Measurements from ENCODE around the gene MAPK6.

Gene MAPK6

GRCh38 chr15:52004806-52005205 is 14.2 kb upstream of the MAPK6 start:
- H3K27ac Mint-ChIP-seq, result peak overlapping the region; percentile 96
- peaks cover 2% of the 10 kb centered on the region for H3K9me3 Mint-ChIP-seq
- H3K36me3 Mint-ChIP-seq (ENCODE audit: low read depth), result no peaks in the 10 kb centered on the region
- H3K4me1 Mint-ChIP-seq (ENCODE audit: low read depth), result peaks cover 63% of the 10 kb centered on the region
- no peaks in the 10 kb centered on the region for H3K27me3 Mint-ChIP-seq
- no peak overlapping the region for H3K4me3 Mint-ChIP-seq
- DNase-seq, result no peak

- no peaks in the 10 kb centered on the region for H3K27me3 Mint-ChIP-seq
- no peak for DNase-seq
- peaks cover 74% of the 10 kb centered on the region for H3K4me1 Mint-ChIP-seq (ENCODE audit: low read depth)
- H3K27ac Mint-ChIP-seq, result peak overlapping the region; percentile 96
- peak overlapping the region; percentile 49 for H3K4me3 Mint-ChIP-seq
- H3K36me3 Mint-ChIP-seq (ENCODE audit: low read depth), result no peaks in the 10 kb centered on the region
- H3K9me3 Mint-ChIP-seq, result peaks cover 2% of the 10 kb centered on the region
These were observed 13.0 kb upstream of the MAPK6 start for GRCh38 chr15:52005748-52006701.

DNA sequence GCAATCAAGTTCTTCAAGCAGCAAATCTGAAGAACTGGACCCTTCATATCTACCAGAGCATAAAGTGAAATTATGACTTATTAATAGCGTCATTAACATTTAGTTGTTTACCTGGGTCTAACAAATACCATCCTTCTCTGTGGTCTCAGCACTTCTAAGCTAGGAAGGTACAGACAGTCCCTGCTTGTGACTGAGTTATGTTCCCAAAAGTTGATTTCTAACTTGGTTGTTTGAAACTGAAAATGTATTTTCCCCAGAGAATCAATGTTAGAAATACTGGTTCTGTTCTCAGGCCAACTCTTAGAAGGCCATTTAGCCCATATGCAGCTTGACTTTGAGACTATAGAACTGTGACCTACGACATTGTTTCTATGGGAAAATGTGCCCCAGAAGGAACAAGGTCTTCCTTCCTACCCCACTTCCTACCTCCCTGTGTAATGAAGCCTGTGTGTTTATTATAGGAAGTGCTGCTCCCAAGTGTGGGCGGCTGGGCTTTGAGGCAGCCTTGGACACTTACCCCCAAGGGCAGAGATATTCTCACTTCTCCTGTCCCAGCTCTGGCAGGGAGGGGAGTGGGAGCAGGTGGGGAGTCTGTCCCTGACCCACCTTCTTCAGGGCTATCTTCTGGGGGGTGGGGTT is 12.2 kb upstream of the MAPK6 start:
- Mint-ChIP-seq H3K27ac (peak overlapping the region; percentile 96), H3K4me3 (peak overlapping the region; percentile 12), H3K4me1 (ENCODE audit: low read depth) (peaks cover 82% of the 10 kb centered on the region), H3K27me3 (no peaks in the 10 kb centered on the region), H3K36me3 (ENCODE audit: low read depth) (no peaks in the 10 kb centered on the region), H3K9me3 (peaks cover 2% of the 10 kb centered on the region)
- no peak for DNase-seq

GRCh38 chr15:52008359-52008697 is 10.7 kb upstream of the MAPK6 start:
- Mint-ChIP-seq H3K9me3 (no peaks in the 10 kb centered on the region), H3K4me3 (no peak overlapping the region), H3K36me3 (ENCODE audit: low read depth) (no peaks in the 10 kb centered on the region), H3K4me1 (ENCODE audit: low read depth) (peaks cover 87% of the 10 kb centered on the region), H3K27ac (peak overlapping the region; percentile 89), H3K27me3 (no peaks in the 10 kb centered on the region)
- DNase-seq, result no peak

DNA sequence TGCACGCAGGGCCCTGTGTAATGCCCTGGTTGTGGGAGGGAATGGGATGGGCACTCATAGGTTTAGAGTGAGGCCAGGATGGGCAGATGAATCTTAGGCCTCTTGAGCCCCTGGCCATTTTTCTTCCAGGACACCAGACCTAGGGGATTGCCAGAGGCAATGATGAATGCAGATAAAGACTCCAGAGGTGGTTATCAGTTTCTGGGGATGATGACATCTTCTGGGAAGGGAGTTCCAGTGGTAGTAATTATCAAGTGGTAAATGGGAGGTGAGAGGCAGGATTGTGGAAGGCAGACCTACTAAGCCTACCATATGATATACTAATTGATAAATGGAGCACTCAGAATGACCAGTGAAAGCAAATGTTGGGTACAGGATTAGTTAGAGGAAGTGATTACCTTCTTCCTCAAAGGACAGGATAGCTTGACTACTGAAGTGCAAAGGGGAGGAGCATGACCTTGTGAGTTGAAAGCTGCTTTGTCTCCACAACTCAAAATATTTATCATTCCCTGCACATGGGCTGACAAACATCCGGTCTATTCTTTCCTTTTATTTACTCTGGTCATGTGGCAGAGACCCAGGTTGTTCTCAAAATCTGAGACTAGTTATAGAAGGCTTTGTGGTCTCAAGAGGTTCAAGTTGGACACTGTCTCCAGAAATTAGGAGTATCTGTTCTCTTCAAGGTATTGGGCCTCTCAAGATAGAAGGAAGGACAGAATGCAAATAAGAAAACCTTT is 10.2 kb upstream of the MAPK6 start:
- H3K27me3 Mint-ChIP-seq, result no peaks in the 10 kb centered on the region
- H3K9me3 Mint-ChIP-seq, result no peaks in the 10 kb centered on the region
- peak overlapping the region; percentile 89 for H3K27ac Mint-ChIP-seq
- DNase-seq, result no peak
- peaks cover 89% of the 10 kb centered on the region for H3K4me1 Mint-ChIP-seq (ENCODE audit: low read depth)
- H3K4me3 Mint-ChIP-seq, result no peak overlapping the region
- no peaks in the 10 kb centered on the region for H3K36me3 Mint-ChIP-seq (ENCODE audit: low read depth)

- Mint-ChIP-seq H3K27me3 (no peaks in the 10 kb centered on the region), H3K36me3 (ENCODE audit: low read depth) (no peaks in the 10 kb centered on the region), H3K9me3 (no peaks in the 10 kb centered on the region), H3K27ac (peak overlapping the region; percentile 85), H3K4me1 (ENCODE audit: low read depth) (peaks cover 73% of the 10 kb centered on the region), H3K4me3 (no peak overlapping the region)
- peak; percentile 56 for DNase-seq
These were observed 8.1 kb upstream of the MAPK6 start for GRCh38 chr15:52010633-52011595.

- Mint-ChIP-seq H3K36me3 (ENCODE audit: low read depth) (no peaks in the 10 kb centered on the region), H3K9me3 (no peaks in the 10 kb centered on the region), H3K4me1 (ENCODE audit: low read depth) (peaks cover 65% of the 10 kb centered on the region), H3K27me3 (no peaks in the 10 kb centered on the region), H3K27ac (peak overlapping the region; percentile 85), H3K4me3 (no peak overlapping the region)
- DNase-seq, result no peak
These were observed 7.3 kb upstream of the MAPK6 start for GRCh38 chr15:52011711-52012144.

GRCh38 chr15:52012210-52012609 is 6.8 kb upstream of the MAPK6 start:
- Mint-ChIP-seq H3K9me3 (no peaks in the 10 kb centered on the region), H3K36me3 (ENCODE audit: low read depth) (no peaks in the 10 kb centered on the region), H3K4me1 (ENCODE audit: low read depth) (peaks cover 60% of the 10 kb centered on the region), H3K4me3 (no peak overlapping the region), H3K27me3 (no peaks in the 10 kb centered on the region), H3K27ac (peak overlapping the region; percentile 85)
- DNase-seq, result no peak

- Mint-ChIP-seq H3K27me3 (no peaks in the 10 kb centered on the region), H3K4me1 (ENCODE audit: low read depth) (peaks cover 59% of the 10 kb centered on the region), H3K4me3 (no peak overlapping the region), H3K9me3 (no peaks in the 10 kb centered on the region), H3K36me3 (ENCODE audit: low read depth) (no peaks in the 10 kb centered on the region), H3K27ac (peak overlapping the region; percentile 96)
- DNase-seq, result no peak
These were observed 5.7 kb upstream of the MAPK6 start for GRCh38 chr15:52013151-52013791.

DNA sequence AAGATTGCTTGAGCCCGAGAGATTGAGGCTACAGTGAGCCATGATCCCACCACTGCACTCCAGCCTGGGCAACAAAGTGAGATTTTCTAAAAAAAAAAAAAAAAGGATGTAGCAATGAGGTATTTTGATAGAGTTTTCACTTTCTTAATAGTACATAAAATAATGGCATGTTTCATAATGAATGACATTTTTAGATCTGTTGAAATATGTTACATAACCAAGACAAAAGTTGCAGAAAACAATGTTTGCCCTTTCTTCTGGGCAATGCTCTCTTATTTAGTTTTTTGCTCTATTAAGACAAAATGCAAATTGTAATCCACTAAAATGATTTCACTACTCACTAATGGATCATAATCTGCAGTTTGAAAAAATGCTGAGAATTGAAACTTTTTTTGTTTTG is 4.4 kb upstream of the MAPK6 start:
- no peak overlapping the region for H3K27ac Mint-ChIP-seq
- no peaks in the 10 kb centered on the region for H3K27me3 Mint-ChIP-seq
- no peak overlapping the region for H3K4me3 Mint-ChIP-seq
- H3K9me3 Mint-ChIP-seq, result no peaks in the 10 kb centered on the region
- peaks cover 54% of the 10 kb centered on the region for H3K4me1 Mint-ChIP-seq (ENCODE audit: low read depth)
- peaks cover 2% of the 10 kb centered on the region for H3K36me3 Mint-ChIP-seq (ENCODE audit: low read depth)
- no peak for DNase-seq

- Mint-ChIP-seq H3K27me3 (no peaks in the 10 kb centered on the region), H3K36me3 (ENCODE audit: low read depth) (peaks cover 16% of the 10 kb centered on the region), H3K4me3 (no peak overlapping the region), H3K9me3 (no peaks in the 10 kb centered on the region), H3K4me1 (ENCODE audit: low read depth) (peaks cover 52% of the 10 kb centered on the region), H3K27ac (no peak overlapping the region)
- DNase-seq, result no peak
These were observed 2.7 kb upstream of the MAPK6 start for GRCh38 chr15:52016316-52016715.

DNA sequence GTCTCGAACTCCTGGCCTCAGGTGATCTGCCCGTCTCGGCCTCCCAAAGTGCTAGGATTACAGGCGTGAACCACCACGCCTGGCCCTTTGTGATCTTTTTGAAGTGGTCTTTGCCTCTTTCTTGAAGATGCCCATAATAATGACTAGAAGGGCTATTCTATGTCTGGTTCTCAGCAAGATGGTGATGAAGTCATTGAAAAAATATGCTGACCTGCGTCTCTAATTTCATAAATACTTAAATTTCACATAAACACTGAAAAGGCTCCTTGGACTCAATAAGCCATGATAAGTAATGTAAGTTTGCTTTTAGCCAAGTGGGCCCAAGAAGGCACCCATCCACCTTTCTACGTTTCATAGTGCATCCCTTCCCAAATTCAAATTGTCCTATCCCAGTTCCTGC is 775 bp upstream of the MAPK6 start:
- no peaks in the 10 kb centered on the region for H3K9me3 Mint-ChIP-seq
- H3K4me3 Mint-ChIP-seq, result peak overlapping the region; percentile 94
- peaks cover 49% of the 10 kb centered on the region for H3K4me1 Mint-ChIP-seq (ENCODE audit: low read depth)
- DNase-seq, result no peak
- no peaks in the 10 kb centered on the region for H3K27me3 Mint-ChIP-seq
- peak overlapping the region; percentile 99 for H3K27ac Mint-ChIP-seq
- peaks cover 20% of the 10 kb centered on the region for H3K36me3 Mint-ChIP-seq (ENCODE audit: low read depth)

GRCh38 chr15:52019394-52020220 is 588 bp downstream of the MAPK6 start:
- Mint-ChIP-seq H3K36me3 (ENCODE audit: low read depth) (peaks cover 26% of the 10 kb centered on the region), H3K27me3 (no peaks in the 10 kb centered on the region)
- DNase-seq, result peak; percentile 81

More at GRCh38 chr15:52019394-52020220, 588 bp downstream of the MAPK6 start:
- peak overlapping the region; percentile 94 for H3K4me3 Mint-ChIP-seq
- peak overlapping the region; percentile 99 for H3K27ac Mint-ChIP-seq
- H3K4me1 Mint-ChIP-seq (ENCODE audit: low read depth), result peaks cover 46% of the 10 kb centered on the region
- H3K9me3 Mint-ChIP-seq, result no peaks in the 10 kb centered on the region
